Suprapubic skin (tissue), 4 donors: ENCODE measurements around the gene MREG.

ENCODE experiments used
- EP300 ChIP-seq: sonication (generic); formaldehyde crosslinking; IDR thresholded peaks from one replicate; pipeline ENCODE4 v1.6.1; 2017; ENCODE audit warnings: antibody characterized with exemption
- POLR2A ChIP-seq, 2 donors: fragments of 450-650 bp; IDR thresholded peaks; one replicate each; pipeline ENCODE4 v1.6.1; 2017; ENCODE audit warnings: antibody characterized with exemption in 2 of 2, mild to moderate bottlenecking in 2 of 2, moderate library complexity in 2 of 2
- POLR2AphosphoS5 ChIP-seq, 3 donors: sonication (generic); formaldehyde crosslinking; IDR thresholded peaks; one replicate each; pipeline ENCODE4 v1.6.1; 2017; ENCODE audit warnings: antibody characterized with exemption in 3 of 3
- TF ChIP-seq, protein P1 (sequence below), 2 donors: fragments of 200-600 bp in 1 of 2; fragments of 450-650 bp in 1 of 2; sonication (generic) in 1 of 2; IDR thresholded peaks; one replicate each; pipeline ENCODE4 v1.5.1; 2016 to 2019; ENCODE audit warnings: antibody characterized with exemption in 2 of 2, mild to moderate bottlenecking in 1 of 2, moderate library complexity in 1 of 2

GRCh38 chr2:216006164-216006663 lies 7.1 kb downstream of the MREG start:
- TF ChIP-seq POLR2A (IDR thresholded peaks at IDR 0.05) (no peak), POLR2AphosphoS5 (IDR thresholded peaks at IDR 0.05) (no peak), EP300 (no peak)
- TF ChIP-seq, protein P1, sequence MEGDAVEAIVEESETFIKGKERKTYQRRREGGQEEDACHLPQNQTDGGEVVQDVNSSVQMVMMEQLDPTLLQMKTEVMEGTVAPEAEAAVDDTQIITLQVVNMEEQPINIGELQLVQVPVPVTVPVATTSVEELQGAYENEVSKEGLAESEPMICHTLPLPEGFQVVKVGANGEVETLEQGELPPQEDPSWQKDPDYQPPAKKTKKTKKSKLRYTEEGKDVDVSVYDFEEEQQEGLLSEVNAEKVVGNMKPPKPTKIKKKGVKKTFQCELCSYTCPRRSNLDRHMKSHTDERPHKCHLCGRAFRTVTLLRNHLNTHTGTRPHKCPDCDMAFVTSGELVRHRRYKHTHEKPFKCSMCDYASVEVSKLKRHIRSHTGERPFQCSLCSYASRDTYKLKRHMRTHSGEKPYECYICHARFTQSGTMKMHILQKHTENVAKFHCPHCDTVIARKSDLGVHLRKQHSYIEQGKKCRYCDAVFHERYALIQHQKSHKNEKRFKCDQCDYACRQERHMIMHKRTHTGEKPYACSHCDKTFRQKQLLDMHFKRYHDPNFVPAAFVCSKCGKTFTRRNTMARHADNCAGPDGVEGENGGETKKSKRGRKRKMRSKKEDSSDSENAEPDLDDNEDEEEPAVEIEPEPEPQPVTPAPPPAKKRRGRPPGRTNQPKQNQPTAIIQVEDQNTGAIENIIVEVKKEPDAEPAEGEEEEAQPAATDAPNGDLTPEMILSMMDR (IDR thresholded peaks at IDR 0.05) = no peak
